OCI-LY3 (cell line): ENCODE data around the gene GPBAR1.

Experiments used
- H2AFZ ChIP-seq: fragments of 200-600, 300-600 bp; shearing (Covaris generic); 2 replicates; pipeline ENCODE4 v1.6.0; 2014; ENCODE audit warnings: antibody characterized with exemption, low read depth, low read length
- H3K27ac ChIP-seq: fragments of 200-600, 300-600 bp; sonication (generic); 2 replicates; pipeline ENCODE4 v1.5.1; 2014; ENCODE audit warnings: mild to moderate bottlenecking, low read length, moderate library complexity, mixed read lengths
- H3K27me3 ChIP-seq: fragments of 200-600, 300-600 bp; sonication (generic); 2 replicates; pipeline ENCODE4 v1.6.1; 2014; ENCODE audit warnings: low read depth, low read length, mixed read lengths
- H3K36me3 ChIP-seq: fragments of 200-600, 300-600 bp; sonication (generic); replicated peaks from 2 replicates; pipeline ENCODE3; 2014; ENCODE audit warnings: low read depth, low read length, mixed read lengths
- H3K4me1 ChIP-seq: fragments of 300-600, 200-600 bp; sonication (generic); 2 replicates; pipeline ENCODE4 v1.6.1; 2014; ENCODE audit warnings: low read length, mixed read lengths
- H3K4me2 ChIP-seq: fragments of 200-600, 300-600 bp; sonication (generic); 2 replicates; pipeline ENCODE4 v1.6.1; 2014; ENCODE audit warnings: low read length, mixed read lengths
- H3K4me3 ChIP-seq: fragments of 300-600, 200-600 bp; sonication (generic); 2 replicates; pipeline ENCODE4 v1.5.1; 2014; ENCODE audit warnings: antibody characterized with exemption, mild to moderate bottlenecking, low read length, moderate library complexity
- H3K79me2 ChIP-seq: fragments of 300-600, 200-600 bp; shearing (Covaris generic); 2 replicates; pipeline ENCODE4 v1.6.1; 2014; ENCODE audit warnings: mild to moderate bottlenecking, low read length, mixed read lengths
- H3K9ac ChIP-seq: fragments of 300-600, 200-600 bp; shearing (Covaris generic); 2 replicates; pipeline ENCODE4 v1.6.0; 2014; ENCODE audit warnings: mild to moderate bottlenecking, low read length, moderate library complexity
- H3K9me3 ChIP-seq: fragments of 200-600, 300-600 bp; shearing (Covaris generic); 2 replicates; pipeline ENCODE4 v1.6.1; 2014; ENCODE audit warnings: low read length, mixed read lengths; ENCODE audit not compliant: insufficient read depth
- H4K20me1 ChIP-seq: fragments of 200-600, 300-600 bp; sonication (generic); 2 replicates; pipeline ENCODE4 v1.6.1; 2016; ENCODE audit warnings: low read length, mixed read lengths; ENCODE audit not compliant: insufficient read depth
- EZH2phosphoT487 ChIP-seq: fragments of 200-600 bp; shearing (Covaris generic); IDR thresholded peaks from 2 replicates; pipeline ENCODE4 v1.6.1; 2018; ENCODE audit warnings: antibody characterized with exemption, mixed run types, low read depth
- TF ChIP-seq, protein P1 (sequence below): fragments of 200-600, 300-600 bp; sonication (generic); IDR thresholded peaks from 2 replicates; pipeline ENCODE4 v1.5.1; 2014; ENCODE audit warnings: antibody characterized with exemption, low read length, low read depth

GPBAR1 gene

GRCh38 chr2:218301176-218301819, 40.5 kb downstream of the GPBAR1 start:
- no peak for TF ChIP-seq EZH2phosphoT487
- TF ChIP-seq, protein P1, sequence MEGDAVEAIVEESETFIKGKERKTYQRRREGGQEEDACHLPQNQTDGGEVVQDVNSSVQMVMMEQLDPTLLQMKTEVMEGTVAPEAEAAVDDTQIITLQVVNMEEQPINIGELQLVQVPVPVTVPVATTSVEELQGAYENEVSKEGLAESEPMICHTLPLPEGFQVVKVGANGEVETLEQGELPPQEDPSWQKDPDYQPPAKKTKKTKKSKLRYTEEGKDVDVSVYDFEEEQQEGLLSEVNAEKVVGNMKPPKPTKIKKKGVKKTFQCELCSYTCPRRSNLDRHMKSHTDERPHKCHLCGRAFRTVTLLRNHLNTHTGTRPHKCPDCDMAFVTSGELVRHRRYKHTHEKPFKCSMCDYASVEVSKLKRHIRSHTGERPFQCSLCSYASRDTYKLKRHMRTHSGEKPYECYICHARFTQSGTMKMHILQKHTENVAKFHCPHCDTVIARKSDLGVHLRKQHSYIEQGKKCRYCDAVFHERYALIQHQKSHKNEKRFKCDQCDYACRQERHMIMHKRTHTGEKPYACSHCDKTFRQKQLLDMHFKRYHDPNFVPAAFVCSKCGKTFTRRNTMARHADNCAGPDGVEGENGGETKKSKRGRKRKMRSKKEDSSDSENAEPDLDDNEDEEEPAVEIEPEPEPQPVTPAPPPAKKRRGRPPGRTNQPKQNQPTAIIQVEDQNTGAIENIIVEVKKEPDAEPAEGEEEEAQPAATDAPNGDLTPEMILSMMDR = peak; percentile 79
- H3K9me3 ChIP-seq = no peaks in the 10 kb centered on the region
- no peaks in the 10 kb centered on the region for H3K4me1 ChIP-seq
- no peak overlapping the region for H2AFZ ChIP-seq
- no peak overlapping the region for H3K27ac ChIP-seq
- H3K4me3 ChIP-seq = no peak overlapping the region
- no peaks in the 10 kb centered on the region for H4K20me1 ChIP-seq
- H3K36me3 ChIP-seq = no peaks in the 10 kb centered on the region
- H3K9ac ChIP-seq = 0 out of 2 replicates have a peak overlapping the region, but pooled peaks have one; percentile 39
- no peaks in the 10 kb centered on the region for H3K27me3 ChIP-seq
- peak overlapping the region; percentile 53; the same call in 1 of the 2 replicates for H3K4me2 ChIP-seq
- no peaks in the 10 kb centered on the region for H3K79me2 ChIP-seq

- no peak for TF ChIP-seq EZH2phosphoT487
- TF ChIP-seq, protein P1 = no peak
These were observed 44.6 kb downstream of the GPBAR1 start for GRCh38 chr2:218305383-218305782.

DNA sequence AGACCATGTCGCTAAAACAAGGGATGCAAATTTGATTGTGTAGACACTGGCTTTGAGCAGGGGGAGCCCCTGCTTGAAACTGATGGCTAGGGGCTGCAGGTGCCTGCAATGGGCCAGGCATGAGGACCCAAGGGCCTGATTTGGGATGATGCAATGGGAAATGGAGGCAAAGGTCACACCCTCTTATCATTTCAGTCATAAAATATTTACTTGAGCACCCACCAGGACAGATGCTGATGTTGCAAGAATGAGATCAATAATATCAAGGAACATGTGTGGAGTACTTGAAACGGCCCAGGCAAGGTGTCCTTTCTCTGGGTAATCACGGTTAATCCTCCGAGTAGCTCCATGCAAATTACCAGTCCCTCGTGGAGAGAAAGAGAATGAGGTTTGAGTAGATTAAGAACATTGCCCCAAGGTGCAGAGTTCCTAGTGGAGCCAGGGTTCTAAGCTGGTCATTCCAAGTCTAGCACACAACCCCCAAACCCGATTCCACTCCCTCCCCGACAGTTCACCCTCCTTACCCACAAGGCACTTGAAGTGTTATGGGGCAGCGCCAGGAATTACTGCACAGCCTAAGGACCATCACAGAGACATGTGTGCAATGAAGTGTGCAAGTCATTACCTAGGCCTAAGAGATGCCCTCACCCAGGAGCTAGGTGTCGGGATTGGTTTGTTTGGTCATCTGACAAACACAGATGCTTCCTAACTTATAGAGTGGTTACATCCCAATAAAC, 45.5 kb downstream of the GPBAR1 start:
- Histone ChIP-seq H3K79me2 (no peaks in the 10 kb centered on the region), H3K27ac (no peak overlapping the region), H4K20me1 (no peaks in the 10 kb centered on the region), H3K9me3 (no peaks in the 10 kb centered on the region), H3K4me2 (no peak overlapping the region), H3K27me3 (no peaks in the 10 kb centered on the region), H2AFZ (no peak overlapping the region), H3K9ac (no peak overlapping the region), H3K36me3 (no peaks in the 10 kb centered on the region), H3K4me3 (no peak overlapping the region), H3K4me1 (no peaks in the 10 kb centered on the region)
- no peak for TF ChIP-seq EZH2phosphoT487
- TF ChIP-seq, protein P1 = no peak

More at GRCh38 chr2:218305383-218305782, 44.6 kb downstream of the GPBAR1 start:
- Histone ChIP-seq H3K79me2 (no peaks in the 10 kb centered on the region), H3K27ac (no peak overlapping the region), H4K20me1 (no peaks in the 10 kb centered on the region), H3K36me3 (no peaks in the 10 kb centered on the region), H2AFZ (no peak overlapping the region), H3K9ac (no peak overlapping the region), H3K4me1 (no peaks in the 10 kb centered on the region), H3K4me2 (no peak overlapping the region), H3K27me3 (no peaks in the 10 kb centered on the region), H3K9me3 (no peaks in the 10 kb centered on the region), H3K4me3 (no peak overlapping the region)

- H3K4me3 ChIP-seq = no peak overlapping the region
- H3K9ac ChIP-seq = no peak overlapping the region
- TF ChIP-seq EZH2phosphoT487 = no peak
- TF ChIP-seq, protein P1 = no peak
- H3K27ac ChIP-seq = no peak overlapping the region
- no peaks in the 10 kb centered on the region for H3K4me1 ChIP-seq
- H3K79me2 ChIP-seq = no peaks in the 10 kb centered on the region
- H3K27me3 ChIP-seq = no peaks in the 10 kb centered on the region
- no peaks in the 10 kb centered on the region for H3K9me3 ChIP-seq
- H2AFZ ChIP-seq = no peak overlapping the region
- H3K4me2 ChIP-seq = no peak overlapping the region
- no peaks in the 10 kb centered on the region for H4K20me1 ChIP-seq
- H3K36me3 ChIP-seq = no peaks in the 10 kb centered on the region
These were observed 46.7 kb downstream of the GPBAR1 start for GRCh38 chr2:218307415-218308090.
